Skeletal muscle tissue (tissue), 4 donors: Measurements from ENCODE around the gene RLN1. TPM values are rescaled to one million over a fixed set of nuclear protein-coding genes. Genes with fewer than 3 reads are reported as not detected.
A peak's percentile ranks its signal among the peaks of the same experiment; 100 is the strongest.
"Not testable (repeated sequence)": the region's sequence is repeated elsewhere in the genome, so short reads cannot be mapped to it uniquely, and the experiment has no call there.

Experiments
- H3K27ac ChIP-seq: one replicate; pipeline ENCODE4 v1.7.0; 2013; ENCODE audit warnings: mild to moderate bottlenecking, low read depth, low read length, inconsistent platforms
- H3K27me3 ChIP-seq, 3 donors: one replicate each; pipeline ENCODE4 v1.7.0; 2013; ENCODE audit warnings: low read length in 3 of 3; ENCODE audit not compliant: control insufficient read depth in 3 of 3, insufficient read depth in 3 of 3
- H3K36me3 ChIP-seq, 3 donors: one replicate each; pipeline ENCODE4 v1.7.0; 2013; ENCODE audit warnings: low read length in 3 of 3; ENCODE audit not compliant: control insufficient read depth in 3 of 3, insufficient read depth in 3 of 3
- H3K4me1 ChIP-seq, 3 donors: one replicate each; pipeline ENCODE4 v1.7.0; 2013; ENCODE audit warnings: low read length in 3 of 3, mild to moderate bottlenecking in 3 of 3; ENCODE audit not compliant: control insufficient read depth in 3 of 3, insufficient read depth in 3 of 3
- H3K4me3 ChIP-seq, 3 donors: one replicate each; pipeline ENCODE4 v1.7.0; 2013; ENCODE audit warnings: low read length in 3 of 3
- H3K9ac ChIP-seq, 3 donors: one replicate each; pipeline ENCODE4 v1.7.0; 2013; ENCODE audit warnings: low read length in 3 of 3, mild to moderate bottlenecking in 3 of 3, moderate library complexity in 2 of 3, low read depth in 1 of 3
- H3K9me3 ChIP-seq, 3 donors: one replicate each; pipeline ENCODE4 v1.7.0; 2013; ENCODE audit warnings: low read length in 3 of 3; ENCODE audit not compliant: control insufficient read depth in 3 of 3
- total RNA-seq: library from RNA; depleted of rRNA; stranded (reverse); fragments of >200 nt; gene quantifications from one replicate; pipeline ENCODE4 v1.2.3, GENCODE V29; 2014
- donor health status: Osteomylitis.

The RLN1 gene
- total RNA-seq, 1 donor from 2014 or later = 1.0 TPM

- Histone ChIP-seq H3K27ac (no peak overlapping the region), H3K9me3 (no peaks in the 10 kb centered on the region), H3K4me3 (no peak overlapping the region), H3K4me1 (no peaks in the 10 kb centered on the region), H3K36me3 (no peaks in the 10 kb centered on the region), H3K9ac (no peak overlapping the region), H3K27me3 (no peaks in the 10 kb centered on the region)
Observed at GRCh38 chr9:5326187-5326586, 13.5 kb downstream of the RLN1 start.

DNA sequence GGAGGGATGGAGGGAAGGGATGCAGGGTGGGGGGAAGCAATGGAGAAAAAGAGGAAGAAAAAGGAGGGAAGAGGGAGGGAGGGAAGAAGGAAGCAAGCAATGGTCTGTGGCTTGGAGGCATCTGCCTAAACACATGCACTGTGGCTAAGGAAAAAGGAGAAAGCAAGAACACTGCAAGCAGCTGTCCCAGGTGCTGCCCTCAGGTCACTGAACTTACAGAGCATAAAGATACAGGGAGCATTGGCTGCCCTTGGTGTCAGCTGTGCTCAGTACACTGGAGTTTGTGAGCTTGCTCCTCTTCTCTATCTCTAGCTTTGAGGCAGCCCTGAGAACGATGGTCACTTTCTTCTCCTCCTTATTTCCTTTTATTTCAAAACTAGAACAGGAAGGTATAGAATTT, 18.1 kb downstream of the RLN1 start:
- H3K4me1 ChIP-seq, H3K27me3 ChIP-seq, H3K4me3 ChIP-seq, H3K9ac ChIP-seq, H3K9me3 ChIP-seq, H3K36me3 ChIP-seq, H3K27ac ChIP-seq: not testable (repeated sequence)

DNA sequence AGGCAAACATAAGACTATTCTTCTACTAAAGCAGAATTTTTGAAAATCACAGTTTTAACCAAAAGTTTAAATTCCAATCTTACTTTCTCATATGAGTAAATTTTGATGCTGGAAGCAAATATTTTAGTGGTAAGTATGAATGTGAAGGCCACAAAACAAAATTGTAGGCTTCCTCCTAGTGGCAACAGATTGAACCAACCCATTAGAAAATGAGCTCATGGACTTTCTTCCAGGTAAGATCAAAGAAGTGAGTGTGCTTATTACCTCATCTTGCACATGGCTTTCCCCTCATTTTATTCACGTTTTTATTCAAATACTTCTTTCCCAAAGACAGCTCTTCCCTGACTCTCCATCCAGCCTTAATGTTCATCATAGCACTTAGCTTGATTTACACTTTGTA, 18.6 kb downstream of the RLN1 start:
- Histone ChIP-seq H3K27ac (no peak overlapping the region), H3K9me3 (no peaks in the 10 kb centered on the region), H3K36me3 (no peaks in the 10 kb centered on the region), H3K4me3 (no peak overlapping the region), H3K4me1 (no peaks in the 10 kb centered on the region), H3K9ac (no peak overlapping the region), H3K27me3 (no peaks in the 10 kb centered on the region)

DNA sequence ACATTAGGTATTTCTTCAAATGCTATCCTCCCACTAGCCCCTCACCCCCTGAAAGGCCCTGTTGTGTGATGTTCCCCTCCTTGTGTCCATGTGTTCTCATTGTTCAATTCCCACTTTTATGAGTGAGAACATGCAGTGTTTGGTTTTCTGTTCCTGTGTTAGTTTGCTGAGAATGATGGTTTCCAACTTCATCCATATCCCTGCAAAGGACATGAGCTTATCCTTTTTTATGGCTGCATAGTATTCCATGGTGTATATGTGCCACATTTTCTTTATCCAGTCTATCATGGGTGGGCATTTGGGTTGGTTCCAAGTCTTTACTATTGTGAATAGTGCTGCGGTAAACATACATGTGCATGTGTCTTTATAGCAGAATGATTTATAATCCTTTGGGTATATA, 23.3 kb downstream of the RLN1 start:
- H3K9ac ChIP-seq, H3K4me3 ChIP-seq, H3K9me3 ChIP-seq, H3K36me3 ChIP-seq, H3K4me1 ChIP-seq, H3K27ac ChIP-seq, H3K27me3 ChIP-seq: not testable (repeated sequence)

GRCh38 chr9:5315187-5315923, 24.3 kb downstream of the RLN1 start:
- Histone ChIP-seq H3K9ac (no peak overlapping the region), H3K27me3 (no peaks in the 10 kb centered on the region), H3K9me3 (peaks cover 0 to 6% (median 3%) of the 10 kb centered on the region in 3 donors), H3K4me1 (no peaks in the 10 kb centered on the region), H3K4me3 (no peak overlapping the region), H3K36me3 (no peaks in the 10 kb centered on the region), H3K27ac (no peak overlapping the region)

DNA sequence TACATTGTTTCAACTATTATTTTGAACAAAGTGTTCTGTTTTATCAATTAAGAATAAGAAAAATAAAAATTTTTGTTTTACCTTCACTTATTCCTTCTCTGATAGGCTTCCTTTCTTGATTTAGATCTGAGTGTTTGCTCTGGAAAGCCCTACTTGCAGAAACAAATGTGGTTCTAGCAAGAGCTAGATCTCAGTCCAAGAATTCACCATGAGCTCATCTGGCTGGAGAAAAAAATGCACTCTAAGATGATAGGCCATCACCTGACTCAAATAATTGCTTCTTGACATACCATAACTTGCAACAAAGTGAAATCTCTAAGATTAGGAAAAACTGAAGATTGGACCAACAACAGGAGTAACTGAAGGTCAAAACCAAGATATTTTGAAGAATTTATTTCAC, 28.8 kb downstream of the RLN1 start:
- Histone ChIP-seq H3K4me3 (no peak overlapping the region), H3K36me3 (no peaks in the 10 kb centered on the region), H3K27me3 (peaks cover 0 to 2% (median 0%) of the 10 kb centered on the region in 3 donors), H3K9me3 (peaks cover 0 to 6% (median 3%) of the 10 kb centered on the region in 3 donors), H3K27ac (no peak overlapping the region), H3K4me1 (no peaks in the 10 kb centered on the region), H3K9ac (no peak overlapping the region)

DNA sequence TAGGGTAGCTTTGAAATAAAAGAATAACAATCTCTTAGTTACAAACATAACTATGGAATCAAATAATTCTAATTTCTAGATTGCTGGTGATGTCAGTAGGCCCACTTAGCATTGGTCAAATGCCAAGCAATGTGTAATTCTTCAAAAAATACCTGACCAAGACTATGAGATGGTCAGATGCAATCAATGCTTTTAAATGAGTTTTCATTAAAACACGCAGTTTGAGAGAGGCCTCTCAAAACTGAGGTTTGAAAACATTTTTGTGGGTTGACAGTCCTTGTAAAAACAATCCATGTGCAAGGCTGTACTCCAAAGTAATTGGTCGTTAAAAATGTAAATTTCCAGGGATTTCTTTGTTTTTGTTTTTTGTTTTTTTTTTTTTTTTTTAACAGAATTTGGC, 33.9 kb downstream of the RLN1 start:
- H3K9ac ChIP-seq = no peak overlapping the region
- no peaks in the 10 kb centered on the region for H3K4me1 ChIP-seq
- no peaks in the 10 kb centered on the region for H3K36me3 ChIP-seq
- H3K9me3 ChIP-seq = no peaks in the 10 kb centered on the region
- H3K4me3 ChIP-seq = no peak overlapping the region
- peaks cover 0 to 2% (median 0%) of the 10 kb centered on the region in 3 donors for H3K27me3 ChIP-seq
- no peak overlapping the region for H3K27ac ChIP-seq

DNA sequence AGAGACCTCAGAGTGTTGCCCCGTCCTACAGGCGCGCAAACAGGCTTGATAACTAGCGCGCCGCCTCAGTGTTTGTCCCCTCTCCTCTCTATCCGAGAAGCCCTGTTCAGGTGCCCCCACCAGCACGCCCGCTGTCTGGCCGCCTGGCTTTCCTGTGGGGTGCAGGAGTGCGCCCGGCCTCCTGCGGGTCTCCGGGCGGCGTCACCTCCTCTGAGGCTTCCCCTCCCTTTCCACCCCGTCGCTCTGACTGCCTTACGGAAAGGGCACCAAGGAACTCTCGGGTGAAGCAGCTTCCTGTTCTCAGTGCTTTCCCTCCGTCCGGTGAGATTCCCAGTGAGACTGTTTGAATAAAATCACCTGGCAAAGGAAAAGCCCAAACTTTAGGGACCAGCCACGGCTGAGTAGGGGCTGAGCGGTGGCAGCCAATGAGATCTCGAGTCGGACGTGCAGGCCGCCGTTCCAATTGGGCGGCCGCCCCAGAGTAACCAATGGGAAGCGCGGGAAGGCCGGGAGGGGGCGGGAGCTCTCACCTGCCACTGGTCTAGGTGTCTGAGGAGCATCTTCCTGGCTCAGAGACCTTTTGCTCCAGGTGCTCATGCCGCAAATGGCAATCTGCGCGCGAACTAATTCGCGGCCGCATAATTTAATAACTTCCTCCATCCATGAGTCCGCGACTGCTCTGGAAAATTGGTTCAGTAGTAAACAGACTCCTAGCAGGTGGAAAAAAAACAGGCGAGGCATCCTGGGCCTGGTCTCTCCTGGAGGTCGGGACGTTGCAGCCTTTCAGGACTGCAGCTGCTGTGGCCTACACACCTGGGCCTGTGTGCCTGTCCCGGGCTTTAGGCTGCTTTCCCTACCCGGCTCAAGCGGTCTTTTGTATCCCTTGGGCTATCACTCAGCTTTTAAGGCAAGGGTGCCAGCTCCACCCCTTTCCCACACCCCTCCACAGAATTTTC, 35.6 kb downstream of the RLN1 start, which contains the start of gene RLN2:
Gene RLN2 (minus strand): TSS at position 877 of the 956 bp plus-strand sequence. CDS start 136 bp downstream, at position 741.
- H3K36me3 ChIP-seq, H3K9ac ChIP-seq, H3K4me1 ChIP-seq, H3K9me3 ChIP-seq, H3K27ac ChIP-seq, H3K27me3 ChIP-seq: not testable (repeated sequence)
- peak within 1 kb of the TSS in 1 of 3 donors; percentile 35 for H3K4me3 ChIP-seq

DNA sequence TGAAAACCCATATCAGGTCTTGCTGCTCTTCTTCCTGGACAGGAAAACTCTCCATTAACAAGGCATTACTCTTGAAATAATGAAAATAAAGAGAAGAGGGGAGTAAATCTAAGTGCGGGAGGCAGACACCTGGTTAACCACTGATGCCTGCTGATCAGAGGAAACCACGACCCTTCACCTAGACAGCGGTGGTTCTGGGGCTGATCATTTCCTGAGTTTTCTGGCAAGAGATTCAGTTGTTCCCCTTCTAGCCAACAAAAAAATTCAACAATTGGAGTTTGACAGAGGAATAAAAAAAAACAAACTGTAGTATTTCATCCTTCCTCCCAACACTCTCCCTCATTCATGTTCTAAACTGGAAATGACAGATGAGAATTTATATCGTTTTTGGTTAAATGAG, 38.1 kb downstream of the RLN1 start:
- Histone ChIP-seq H3K36me3 (no peaks in the 10 kb centered on the region), H3K27me3 (no peaks in the 10 kb centered on the region), H3K9ac (no peak overlapping the region), H3K9me3 (no peaks in the 10 kb centered on the region), H3K4me3 (no peak overlapping the region), H3K4me1 (no peaks in the 10 kb centered on the region), H3K27ac (no peak overlapping the region)

GRCh38 chr9:5292141-5292540, 47.5 kb downstream of the RLN1 start:
- no peak overlapping the region for H3K27ac ChIP-seq
- no peaks in the 10 kb centered on the region for H3K4me1 ChIP-seq
- no peak overlapping the region for H3K4me3 ChIP-seq
- H3K27me3 ChIP-seq = no peaks in the 10 kb centered on the region
- no peaks in the 10 kb centered on the region for H3K36me3 ChIP-seq
- no peaks in the 10 kb centered on the region for H3K9me3 ChIP-seq
- H3K9ac ChIP-seq = no peak overlapping the region
